GM21529 (cell line): Measurements from ENCODE around the gene LIPG.
"Not testable (repeated sequence)": the region's sequence is repeated elsewhere in the genome, so short reads cannot be mapped to it uniquely, and the experiment has no call there.

Experiments used
- ATAC-seq: cut with Tn5 transposase; IDR thresholded peaks from one replicate; pipeline ENCODE4 v1.9.1; 2021; ENCODE audit not compliant: unreplicated experiment

Gene LIPG

DNA sequence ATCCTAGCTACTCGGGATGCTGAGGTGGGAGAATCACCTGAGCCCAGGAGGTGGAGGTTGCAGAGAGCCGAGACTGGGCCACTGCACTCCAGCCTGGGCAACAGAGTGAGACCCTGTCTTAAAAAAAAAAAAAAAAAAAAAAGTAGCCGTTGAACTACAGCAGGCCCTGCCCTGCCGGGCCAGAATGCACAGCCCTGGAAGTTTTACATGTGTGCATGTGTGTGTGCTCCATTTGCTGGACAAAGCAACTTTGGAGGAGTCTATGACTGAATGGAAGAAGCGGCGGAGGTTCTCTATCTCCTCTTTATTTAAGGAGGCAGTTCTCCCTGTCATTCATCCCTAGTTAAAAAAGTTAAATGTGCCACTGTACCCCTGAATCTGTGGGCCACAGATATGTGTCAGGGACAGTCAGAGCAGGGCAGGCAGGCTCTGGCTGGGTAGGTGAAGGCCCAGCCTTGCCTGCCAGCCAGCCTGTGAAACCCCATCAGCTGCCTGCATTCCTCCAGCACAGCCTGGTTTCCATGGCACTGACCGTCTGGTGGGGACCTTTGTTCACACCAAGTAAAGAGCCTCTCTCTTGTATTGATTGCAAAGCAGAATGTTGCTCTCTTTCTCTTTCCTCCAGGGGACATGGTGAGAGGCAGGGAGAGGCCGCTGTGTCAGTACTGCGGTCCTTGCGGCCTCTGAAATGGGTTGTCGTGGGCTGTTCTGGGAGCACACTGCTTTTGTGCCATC, 10.9 kb downstream of the LIPG start:
- ATAC-seq: no peak

DNA sequence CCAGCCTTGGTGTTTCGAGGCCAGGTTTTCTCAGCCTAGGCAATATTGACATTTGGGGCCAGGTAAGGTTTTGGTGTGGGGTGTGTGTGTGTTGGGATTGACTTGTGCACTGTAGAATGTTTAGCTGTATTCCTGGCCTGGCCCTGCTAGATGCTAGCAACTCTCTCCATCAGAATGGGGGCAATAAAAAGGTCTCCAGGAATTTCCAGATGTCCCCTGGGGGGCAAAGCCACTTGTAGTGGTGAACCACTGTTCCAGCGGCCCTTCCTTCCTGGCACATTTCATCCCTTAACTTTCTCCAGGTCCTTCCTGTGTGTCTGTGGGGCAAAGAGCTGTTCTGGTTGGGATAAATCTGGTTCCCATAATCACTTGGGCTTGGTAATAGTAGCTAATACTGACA, 12.0 kb downstream of the LIPG start:
- no peak for ATAC-seq

DNA sequence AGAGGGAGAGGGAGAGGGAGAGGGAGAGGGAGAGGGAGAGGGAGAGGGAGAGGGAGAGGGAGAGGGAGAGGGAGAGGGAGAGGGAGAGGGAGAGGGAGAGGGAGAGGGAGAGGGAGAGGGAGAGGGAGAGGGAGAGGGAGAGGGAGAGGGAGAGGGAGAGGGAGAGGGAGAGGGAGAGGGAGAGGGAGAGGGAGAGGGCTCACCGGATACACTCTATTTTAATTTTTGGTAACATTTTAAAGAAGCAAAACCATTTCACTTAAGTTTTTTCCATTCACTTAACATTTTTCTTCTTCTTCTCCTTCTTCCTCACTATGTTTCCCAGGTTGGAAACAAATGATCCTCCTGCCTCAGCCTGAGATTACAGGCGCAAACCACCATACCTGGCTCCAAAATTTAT, 17.2 kb downstream of the LIPG start:
- ATAC-seq: not testable (repeated sequence)

DNA sequence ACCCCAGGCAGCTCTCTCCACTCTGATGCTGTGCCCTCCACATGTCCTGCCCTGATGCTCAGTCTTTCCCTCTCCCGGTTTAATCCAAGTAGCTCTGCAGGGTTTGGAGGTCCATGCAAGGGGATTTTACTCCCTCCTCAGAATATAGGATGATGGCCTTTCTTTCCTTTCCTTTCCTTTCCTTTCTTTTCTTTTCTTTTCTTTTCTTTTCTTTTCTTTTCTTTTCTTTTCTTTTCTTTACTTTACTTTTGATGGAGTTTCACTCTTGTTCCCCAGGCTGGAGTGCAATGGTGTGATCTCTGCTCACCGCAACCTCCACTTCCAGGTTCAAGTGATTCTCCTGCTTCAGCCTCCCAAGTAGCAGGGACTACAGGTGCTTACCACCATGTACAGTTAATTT, 17.7 kb downstream of the LIPG start:
- not testable (repeated sequence) for ATAC-seq

DNA sequence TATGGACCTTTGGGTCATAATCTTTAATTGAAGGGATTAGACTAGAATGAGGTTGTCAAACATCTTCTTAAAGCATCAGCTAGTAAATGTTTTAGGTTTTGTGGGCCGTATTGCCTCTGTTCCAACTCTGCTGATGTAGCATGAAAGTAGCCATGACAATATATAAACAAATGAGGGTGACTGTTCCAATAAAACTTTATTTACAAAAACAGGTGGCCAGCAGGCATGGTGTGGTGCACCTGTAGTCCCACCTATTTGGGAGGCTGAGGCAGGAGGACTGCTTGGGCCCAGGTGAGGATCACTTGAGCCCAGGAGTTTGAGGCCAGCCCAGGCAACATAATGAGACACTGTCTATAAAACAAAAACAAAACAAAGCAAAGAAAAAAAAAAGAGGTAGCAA, 18.4 kb downstream of the LIPG start:
- ATAC-seq: no peak

DNA sequence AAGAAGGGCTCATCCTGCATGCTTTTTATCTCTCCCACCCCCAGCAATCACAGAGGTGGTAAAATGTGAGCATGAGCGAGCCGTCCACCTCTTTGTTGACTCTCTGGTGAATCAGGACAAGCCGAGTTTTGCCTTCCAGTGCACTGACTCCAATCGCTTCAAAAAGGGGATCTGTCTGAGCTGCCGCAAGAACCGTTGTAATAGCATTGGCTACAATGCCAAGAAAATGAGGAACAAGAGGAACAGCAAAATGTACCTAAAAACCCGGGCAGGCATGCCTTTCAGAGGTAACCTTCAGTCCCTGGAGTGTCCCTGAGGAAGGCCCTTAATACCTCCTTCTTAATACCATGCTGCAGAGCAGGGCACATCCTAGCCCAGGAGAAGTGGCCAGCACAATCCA, 19.5 kb downstream of the LIPG start:
- ATAC-seq: no peak

DNA sequence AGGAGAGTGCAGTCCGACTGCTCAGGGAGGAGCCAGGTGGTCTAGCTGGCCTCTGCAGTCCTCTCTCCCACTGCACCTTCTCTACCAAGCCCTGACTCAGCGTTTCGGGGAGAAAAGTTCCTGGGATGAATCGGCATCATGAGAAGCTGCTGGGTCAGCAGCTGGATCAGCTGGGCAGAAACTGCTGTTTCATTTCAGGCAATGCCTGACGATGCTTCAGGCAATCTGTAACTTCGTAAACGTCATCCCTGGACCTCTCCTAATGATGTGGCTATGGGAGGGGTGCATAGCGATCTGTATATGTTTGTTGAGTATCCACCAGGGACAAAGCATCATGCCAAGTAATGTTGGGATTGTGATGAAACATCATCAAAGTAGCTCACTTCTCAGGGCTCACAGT, 20.7 kb downstream of the LIPG start:
- ATAC-seq: no peak

DNA sequence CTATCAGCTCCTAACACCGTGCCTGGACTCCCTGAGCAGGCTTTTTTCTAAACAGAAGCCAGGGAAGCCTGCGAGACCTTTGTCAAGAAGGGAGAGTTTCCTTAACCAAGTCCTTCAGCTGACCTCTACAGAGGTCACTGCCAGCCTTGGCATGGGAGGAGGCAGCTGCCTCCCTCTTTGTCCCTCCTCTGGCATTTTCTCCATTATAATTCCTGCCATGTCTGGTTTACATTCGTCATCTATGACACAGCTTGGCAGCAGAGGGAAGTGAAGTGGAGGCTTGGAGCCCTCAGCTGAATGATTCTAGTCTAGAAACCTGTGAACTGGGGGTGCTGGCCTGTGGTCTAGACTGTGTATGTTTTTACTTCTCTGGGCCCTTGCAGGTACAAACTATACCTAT, 22.5 kb downstream of the LIPG start:
- no peak for ATAC-seq

DNA sequence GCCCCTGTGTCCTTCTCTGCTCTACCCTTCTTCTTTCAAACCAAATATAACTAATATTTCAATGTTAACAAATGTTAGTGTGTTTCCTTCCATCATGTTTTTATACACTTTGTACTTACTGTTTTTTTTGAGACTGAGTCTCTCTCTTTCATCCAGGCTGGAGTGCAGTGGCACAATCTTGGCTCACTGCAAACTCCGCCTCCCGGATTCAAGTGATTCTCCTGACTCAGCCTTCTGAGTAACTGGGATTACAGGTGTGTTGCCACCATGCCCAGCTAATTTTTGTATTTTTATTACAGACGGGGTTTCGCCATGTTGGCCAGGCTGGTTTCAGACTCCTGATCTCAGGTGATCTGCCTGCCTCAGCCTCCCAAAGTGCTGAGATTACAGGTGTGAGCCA, 23.1 kb downstream of the LIPG start:
- not testable (repeated sequence) for ATAC-seq

DNA sequence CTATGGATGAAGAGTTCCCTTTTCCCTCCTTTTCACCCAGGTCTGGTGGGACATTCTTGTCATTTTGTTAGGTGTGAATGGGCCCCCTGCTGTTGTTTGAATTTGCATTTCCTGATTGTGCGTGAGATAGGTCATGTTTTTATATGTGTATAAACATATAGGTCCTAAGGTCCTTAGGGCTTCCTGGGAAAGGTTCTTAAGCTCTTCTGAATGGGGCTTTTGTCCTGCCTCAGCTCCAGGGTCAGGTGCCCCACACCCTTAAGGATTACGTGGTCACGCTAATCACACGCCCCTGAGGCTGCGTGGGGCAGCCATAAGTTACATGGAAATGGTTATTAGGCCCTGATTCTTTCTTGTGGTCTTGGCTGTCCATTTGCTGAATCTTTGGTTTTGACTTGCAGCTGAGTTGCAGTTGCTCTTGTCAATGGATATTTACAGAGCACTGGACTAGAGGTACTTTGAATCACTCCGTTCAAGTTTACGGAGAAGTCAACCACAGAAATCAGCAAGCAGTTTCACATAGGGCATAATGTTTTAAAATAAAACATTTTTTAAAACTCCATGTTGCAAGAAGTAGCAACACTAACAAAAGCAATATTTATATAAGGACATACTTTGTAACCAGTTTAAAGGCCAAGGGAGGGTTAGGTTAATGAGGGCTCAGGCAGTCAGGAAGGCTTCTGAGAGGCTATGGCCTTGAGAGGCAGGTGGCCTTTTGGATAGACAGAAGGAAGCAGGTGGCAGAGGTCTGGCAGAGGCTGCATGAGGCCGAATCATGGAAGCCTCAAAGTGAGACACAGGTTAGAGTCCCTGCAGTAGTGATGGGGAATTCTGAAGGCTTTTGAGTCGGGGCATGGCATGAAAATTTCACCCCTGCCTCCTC, 24.2 kb downstream of the LIPG start:
- no peak for ATAC-seq

DNA sequence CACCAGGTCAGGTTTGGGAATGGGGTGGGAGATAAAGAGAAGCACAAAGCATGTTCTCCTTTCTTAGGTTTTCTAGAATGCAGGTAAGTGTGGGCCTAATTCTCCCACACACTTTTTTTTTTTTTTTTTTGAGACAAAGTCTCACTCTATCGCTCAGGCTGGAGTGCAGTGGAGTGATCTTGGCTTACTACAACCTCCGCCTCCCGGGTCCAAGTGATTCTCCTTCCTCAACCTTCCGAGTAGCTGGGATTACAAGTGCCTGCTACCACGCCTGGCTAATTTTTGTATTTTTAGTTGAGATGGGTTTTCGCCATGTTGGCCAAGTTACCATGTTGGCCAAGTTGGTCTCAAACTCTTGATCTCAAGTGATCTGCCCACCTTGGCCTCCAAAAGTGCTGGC, 26.3 kb downstream of the LIPG start:
- ATAC-seq: no peak

DNA sequence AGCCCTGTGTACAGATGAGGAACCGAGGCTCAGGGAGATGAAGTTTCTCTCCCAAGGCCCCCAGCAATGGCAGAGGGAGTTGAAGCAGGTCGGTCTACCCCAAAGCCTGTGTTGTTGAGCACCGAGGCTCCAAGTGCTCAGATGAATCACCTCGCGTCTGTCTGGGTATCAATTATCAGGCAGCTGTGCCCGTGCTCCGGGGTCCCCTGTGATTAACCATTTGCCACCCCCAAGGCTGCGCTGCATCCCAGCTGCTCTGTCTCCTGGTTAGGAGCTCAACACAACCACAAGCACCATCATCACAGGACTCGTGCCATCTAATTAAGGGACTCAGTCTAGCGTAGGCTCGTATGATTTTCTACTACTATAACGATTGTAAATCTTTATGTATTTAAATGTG, 27.1 kb downstream of the LIPG start:
- ATAC-seq: no peak

DNA sequence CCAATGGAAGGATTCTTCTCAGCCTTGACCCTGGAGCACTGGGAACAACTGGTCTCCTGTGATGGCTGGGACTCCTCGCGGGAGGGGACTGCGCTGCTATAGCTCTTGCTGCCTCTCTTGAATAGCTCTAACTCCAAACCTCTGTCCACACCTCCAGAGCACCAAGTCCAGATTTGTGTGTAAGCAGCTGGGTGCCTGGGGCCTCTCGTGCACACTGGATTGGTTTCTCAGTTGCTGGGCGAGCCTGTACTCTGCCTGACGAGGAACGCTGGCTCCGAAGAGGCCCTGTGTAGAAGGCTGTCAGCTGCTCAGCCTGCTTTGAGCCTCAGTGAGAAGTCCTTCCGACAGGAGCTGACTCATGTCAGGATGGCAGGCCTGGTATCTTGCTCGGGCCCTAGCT, 28.8 kb downstream of the LIPG start:
- no peak for ATAC-seq

DNA sequence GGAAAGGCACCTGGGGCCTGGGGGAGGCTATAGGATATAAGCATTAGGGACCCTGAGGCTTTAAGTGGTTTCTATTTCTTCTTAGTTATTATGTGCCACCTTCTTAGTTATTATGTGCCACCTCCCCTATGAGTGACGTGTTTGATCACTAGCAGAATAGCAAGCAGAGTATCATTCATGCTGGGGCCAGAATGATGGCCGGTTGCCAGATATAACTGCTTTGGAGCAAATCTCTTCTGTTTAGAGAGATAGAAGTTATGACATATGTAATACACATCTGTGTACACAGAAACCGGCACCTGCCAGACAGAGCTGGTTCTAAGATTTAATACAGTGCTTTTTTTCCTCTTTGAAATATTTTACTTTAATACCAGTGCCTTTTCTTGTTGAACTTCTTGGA, 29.4 kb downstream of the LIPG start:
- ATAC-seq: no peak

DNA sequence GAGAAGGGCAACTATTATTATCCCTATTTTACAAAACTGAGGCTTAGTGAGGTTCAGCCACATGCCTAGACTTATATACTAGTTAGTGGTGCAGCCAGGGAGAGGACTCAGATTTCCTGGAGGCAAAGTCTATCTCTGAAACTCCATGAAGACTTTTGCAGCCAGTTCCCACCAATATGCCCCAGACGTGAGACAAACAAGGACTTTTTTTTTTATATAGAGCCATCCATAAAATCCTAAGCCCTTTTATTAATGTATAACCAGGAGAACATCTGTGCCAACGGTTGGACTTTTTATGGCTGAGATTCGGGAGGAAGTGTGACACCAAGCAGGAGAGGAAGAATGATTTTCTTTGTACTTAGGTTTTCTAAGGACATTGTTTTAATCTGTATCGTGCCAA, 29.9 kb downstream of the LIPG start:
- no peak for ATAC-seq

DNA sequence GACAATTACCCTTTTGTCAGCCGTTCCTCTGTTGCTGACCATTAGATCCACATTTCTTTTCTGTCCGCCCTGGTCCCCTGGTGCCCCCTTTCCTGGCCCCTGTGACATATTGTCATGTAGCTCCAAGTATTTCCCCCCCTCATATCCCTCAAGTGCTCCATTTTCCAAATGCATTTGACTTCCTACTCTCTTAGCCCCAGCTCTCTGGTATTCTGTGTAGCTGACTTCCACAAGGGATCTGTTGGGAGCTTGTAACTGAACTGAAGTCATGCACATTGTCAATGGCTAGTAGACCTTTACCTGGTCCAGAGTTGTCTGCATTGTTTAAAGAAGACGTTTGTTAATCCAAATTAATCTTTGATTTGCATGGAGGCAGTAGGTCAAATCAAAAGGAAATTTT, 34.8 kb downstream of the LIPG start:
- ATAC-seq: no peak

DNA sequence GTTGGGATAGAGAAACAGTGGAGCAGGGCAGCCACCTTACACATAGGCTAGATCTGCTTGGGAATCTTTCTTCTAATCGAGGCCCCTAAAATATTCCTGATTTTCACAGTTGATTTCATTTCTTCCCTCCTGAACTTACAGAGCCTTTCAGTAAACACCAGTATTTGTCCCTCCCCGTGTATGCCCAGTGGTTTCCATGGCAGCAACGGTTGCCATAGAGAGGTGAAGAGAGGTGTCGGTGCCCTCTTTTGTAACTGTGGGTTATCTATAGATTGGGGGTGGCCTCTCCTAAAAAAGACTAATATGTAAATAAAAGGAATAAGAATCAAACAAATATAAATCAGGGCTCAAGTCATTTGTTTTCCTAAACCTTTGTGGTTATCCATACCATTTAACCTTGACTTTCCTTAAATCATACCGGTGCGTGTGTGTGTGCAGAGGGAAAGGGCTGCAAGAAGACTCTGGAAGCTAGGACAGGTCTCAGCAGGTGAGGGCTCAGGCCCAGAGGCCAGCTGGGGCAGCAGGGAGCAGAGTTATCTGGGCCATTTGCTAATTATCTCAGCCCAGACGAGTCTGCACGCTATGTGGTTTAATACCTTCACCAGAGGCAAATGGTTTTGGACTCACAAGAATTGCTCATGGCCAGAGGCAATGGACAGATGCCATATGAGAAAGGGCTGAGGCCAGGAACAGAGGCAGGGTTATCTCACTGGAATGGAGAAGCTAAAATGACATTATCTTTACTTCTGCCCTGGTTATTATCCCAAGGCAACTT, 35.5 kb downstream of the LIPG start:
- no peak for ATAC-seq

DNA sequence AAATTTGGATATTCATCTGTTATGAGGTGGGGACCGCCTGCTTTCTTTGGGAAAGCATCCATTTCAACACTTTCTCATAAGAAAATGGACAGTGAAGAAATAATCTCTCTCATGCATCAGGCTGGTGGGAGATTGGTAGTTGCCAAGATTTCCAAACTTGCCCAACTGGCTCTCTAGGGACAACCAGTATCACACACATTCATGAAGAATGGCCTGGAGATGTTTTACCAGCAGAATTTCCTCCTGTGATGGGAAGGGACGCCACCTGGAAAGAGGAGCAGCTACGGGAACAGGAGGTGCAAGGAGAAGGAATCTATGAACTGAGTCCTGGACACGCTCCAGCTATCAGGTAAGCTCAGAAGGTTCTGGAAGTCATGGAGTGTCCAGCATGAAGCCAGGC, 39.4 kb downstream of the LIPG start:
- ATAC-seq: no peak

DNA sequence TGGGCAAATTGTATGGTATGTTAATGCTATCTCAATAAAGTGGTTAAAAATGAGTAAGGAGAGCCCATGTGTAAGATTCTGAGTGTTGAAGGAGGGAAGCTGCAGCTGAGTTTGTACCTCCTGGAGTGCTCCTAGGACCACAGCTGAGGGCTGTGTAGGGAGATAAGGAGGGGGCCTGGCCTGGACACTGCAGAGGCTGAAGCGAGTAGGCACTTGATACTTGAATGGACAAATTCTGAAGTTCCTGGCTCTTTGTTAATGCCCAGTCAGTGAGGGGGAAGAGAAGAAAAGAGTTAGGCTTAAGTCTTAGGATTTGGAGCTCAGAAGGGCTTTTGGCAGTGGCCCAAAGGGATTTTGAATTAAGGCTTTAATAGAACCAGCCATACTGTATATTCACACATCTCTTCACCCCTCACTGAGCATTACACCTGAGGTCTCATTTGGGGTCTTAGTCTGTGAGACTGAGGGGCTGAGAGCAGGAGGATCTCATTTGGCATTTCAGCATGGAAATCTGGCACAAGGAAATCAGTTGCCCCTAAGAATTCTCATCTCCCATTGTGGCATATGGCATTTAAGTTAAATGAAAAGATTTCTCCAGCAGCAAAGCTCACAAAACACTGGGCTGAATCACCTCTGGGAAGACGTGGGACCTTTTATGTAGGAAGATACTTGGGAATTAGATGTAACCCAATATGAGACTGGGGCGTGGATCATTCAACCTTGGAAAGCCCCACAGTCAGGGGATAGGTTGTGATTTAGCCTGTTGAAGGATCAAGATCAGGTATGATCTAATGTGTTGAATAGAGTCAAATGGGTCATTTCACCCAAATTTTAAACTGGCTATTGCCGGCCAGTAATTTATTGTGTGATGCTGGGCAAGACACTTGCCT, 46.8 kb downstream of the LIPG start:
- ATAC-seq: no peak

DNA sequence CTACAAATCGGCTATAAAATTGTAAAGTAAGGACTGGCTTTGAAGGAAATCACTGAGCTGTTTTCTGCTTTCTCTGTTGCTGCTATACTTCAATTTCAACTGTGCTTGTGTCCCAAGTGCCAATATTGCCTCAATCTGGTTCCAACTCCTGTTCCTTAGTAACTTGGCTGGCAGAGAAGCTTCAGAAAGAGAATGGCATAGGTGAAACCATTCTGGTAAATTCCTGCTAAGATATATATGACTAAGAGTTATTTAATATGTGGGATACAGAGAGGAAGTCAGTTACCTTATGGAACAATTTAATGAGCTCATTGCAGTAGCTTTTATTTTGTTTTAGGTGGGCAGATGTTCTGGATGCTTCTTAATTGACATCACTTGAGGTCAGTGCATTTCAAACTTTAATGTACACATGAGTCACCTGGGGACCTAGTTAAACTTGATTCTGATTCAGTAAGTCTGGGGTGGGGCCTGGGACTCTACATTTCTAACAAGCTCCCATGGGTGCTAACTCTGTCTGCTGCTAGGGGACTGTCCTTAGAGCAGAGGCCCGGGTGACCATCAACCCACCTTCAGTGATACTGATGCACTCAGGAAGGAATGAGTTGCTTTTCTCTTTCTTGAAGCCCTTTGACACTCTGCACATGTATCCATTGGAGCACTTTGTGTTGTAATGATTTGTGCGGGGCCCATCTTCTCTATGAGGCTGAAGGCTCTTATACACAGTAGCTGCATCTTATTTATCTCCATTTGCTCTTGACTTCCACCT, 47.6 kb downstream of the LIPG start:
- ATAC-seq: no peak
